ENCODE data around the gene ESF1.
"Not testable (repeated sequence)": the region's sequence is repeated elsewhere in the genome, so short reads cannot be mapped to it uniquely, and the experiment has no call there.

ESF1 gene

GRCh38 chr20:13739731-13740649, 44.7 kb downstream of the ESF1 start:
- no peak for DNase-seq (ENCODE audit: low read depth in 2 of 2)

GRCh38 chr20:13738187-13738586, 46.5 kb downstream of the ESF1 start:
- DNase-seq (ENCODE audit: low read depth in 2 of 2): not testable (repeated sequence)

- DNase-seq (ENCODE audit: low read depth in 2 of 2): no peak
Measured at GRCh38 chr20:13736436-13737191, 48.1 kb downstream of the ESF1 start.

GRCh38 chr20:13735826-13736225, 48.9 kb downstream of the ESF1 start:
- DNase-seq (ENCODE audit: low read depth in 2 of 2): no peak

GRCh38 chr20:13723011-13723410, 61.7 kb downstream of the ESF1 start:
- no peak for DNase-seq (ENCODE audit: low read depth in 2 of 2)

GRCh38 chr20:13718171-13718570, 66.5 kb downstream of the ESF1 start:
- DNase-seq (ENCODE audit: low read depth in 2 of 2): no peak

- no peak for DNase-seq (ENCODE audit: low read depth in 2 of 2)
Measured at GRCh38 chr20:13717631-13718044, 67.1 kb downstream of the ESF1 start.

- DNase-seq (ENCODE audit: low read depth in 2 of 2): no peak
Measured at GRCh38 chr20:13715171-13715570, 69.5 kb downstream of the ESF1 start.

- DNase-seq (ENCODE audit: low read depth in 2 of 2): no peak
Measured at GRCh38 chr20:13708234-13708633, 76.5 kb downstream of the ESF1 start.

- no peak for DNase-seq (ENCODE audit: low read depth in 2 of 2)
Measured at GRCh38 chr20:13703265-13703664, 81.5 kb downstream of the ESF1 start.

- DNase-seq (ENCODE audit: low read depth in 2 of 2): no peak
Measured at GRCh38 chr20:13701486-13701885, 83.2 kb downstream of the ESF1 start.

GRCh38 chr20:13700761-13701160, 84.0 kb downstream of the ESF1 start:
- DNase-seq (ENCODE audit: low read depth in 2 of 2): no peak

GRCh38 chr20:13694420-13695150, 90.1 kb downstream of the ESF1 start:
- no peak for DNase-seq (ENCODE audit: low read depth in 2 of 2)

- no peak for DNase-seq (ENCODE audit: low read depth in 2 of 2)
Measured at GRCh38 chr20:13692802-13693736, 91.7 kb downstream of the ESF1 start.

- DNase-seq (ENCODE audit: low read depth in 2 of 2): no peak
Measured at GRCh38 chr20:13690943-13691342, 93.8 kb downstream of the ESF1 start.

GRCh38 chr20:13687815-13688214, 96.9 kb downstream of the ESF1 start:
- no peak for DNase-seq (ENCODE audit: low read depth in 2 of 2)

- DNase-seq (ENCODE audit: low read depth in 2 of 2): no peak
Measured at GRCh38 chr20:13685623-13686022, 99.1 kb downstream of the ESF1 start.

- no peak for DNase-seq (ENCODE audit: low read depth in 2 of 2)
Measured at GRCh38 chr20:13684566-13685222, 100.0 kb downstream of the ESF1 start.

- DNase-seq (ENCODE audit: low read depth in 2 of 2): no peak
Measured at GRCh38 chr20:13683833-13684232, 100.9 kb downstream of the ESF1 start.
